NK-92 (cell line): ENCODE data around the gene TEAD4.
"Not testable (repeated sequence)": the region's sequence is repeated elsewhere in the genome, so short reads cannot be mapped to it uniquely, and the experiment has no call there.

Source experiments
- DNase-seq: peaks from one replicate; lab custom pipeline; 2025; ENCODE audit not compliant: unreplicated experiment; lab: John Stamatoyannopoulos, UW

The TEAD4 gene

DNA sequence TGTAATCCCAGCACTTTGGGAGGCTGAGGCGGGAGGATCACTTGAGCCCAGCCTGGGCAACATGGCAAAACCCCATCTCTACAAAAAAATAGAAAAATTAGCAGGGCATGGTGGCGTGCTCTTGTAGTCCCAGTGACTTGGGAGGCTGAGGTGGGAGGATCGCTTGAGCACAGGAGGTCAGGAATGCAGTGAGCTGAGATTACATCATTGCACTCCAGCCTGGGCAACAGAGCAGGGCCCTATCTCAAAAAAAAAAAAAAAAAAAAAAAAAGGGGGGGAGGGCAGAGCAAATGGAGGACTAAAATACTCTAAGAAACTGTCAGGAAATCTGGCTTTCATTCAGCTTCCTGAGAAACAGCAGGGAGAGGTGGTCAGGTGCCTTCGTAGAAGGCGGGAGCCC is 86.3 kb downstream of the TEAD4 start:
- no peak for DNase-seq

DNA sequence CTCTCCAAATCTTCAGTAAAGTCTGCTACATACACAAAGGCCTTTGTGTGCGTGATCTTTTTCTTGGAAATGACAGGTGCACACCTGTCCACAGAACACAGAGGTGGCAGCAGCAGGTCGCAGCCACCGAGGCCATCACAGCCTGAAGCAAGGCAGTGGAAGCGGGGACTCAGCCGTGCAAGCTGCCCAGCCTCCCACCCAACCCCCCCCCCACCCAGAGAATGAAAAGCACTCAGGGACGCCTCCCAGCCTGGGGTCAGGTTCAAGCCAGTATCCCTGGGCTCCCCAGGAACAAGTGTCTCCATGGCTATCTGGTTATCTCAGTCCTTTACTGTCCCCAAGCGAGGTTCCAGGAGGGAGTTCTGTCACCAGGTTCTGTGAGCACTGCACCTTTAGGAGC is 86.8 kb downstream of the TEAD4 start:
- no peak for DNase-seq

DNA sequence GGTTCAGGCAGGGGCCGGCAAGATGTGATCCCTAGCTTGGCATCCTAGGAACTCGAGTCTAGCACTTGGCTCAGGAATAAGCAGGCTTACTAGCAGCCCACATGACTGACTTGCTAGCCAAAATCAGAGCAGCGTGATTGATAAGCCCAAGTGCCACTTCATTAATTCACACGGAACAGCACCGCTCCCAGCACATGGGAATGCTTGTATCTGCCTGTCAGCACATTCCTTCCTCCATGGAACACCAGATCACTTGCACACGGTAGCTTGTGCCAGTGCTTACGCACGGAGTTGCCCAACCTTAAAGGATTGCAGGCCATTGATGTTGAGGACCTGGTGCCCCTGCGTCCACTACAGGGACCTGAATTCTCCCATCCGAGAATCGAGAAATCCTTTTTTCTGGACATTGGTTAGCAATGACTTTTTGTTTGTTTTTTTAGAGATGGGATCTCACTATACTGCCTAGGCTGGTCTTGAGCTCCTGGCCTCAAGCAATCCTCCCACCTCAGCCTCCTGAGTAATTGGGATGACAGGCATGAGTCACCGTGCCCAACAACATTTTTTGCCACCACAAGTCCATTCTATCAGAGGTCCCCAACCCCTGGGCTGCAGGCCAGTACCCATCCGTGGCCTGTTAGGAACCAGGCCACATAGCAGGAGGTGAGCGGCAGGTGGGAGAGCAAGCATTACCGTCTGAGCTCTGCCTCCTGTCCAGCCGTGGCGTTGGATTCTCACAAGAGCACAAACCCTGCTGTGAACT is 87.4 kb downstream of the TEAD4 start:
- DNase-seq = no peak

DNA sequence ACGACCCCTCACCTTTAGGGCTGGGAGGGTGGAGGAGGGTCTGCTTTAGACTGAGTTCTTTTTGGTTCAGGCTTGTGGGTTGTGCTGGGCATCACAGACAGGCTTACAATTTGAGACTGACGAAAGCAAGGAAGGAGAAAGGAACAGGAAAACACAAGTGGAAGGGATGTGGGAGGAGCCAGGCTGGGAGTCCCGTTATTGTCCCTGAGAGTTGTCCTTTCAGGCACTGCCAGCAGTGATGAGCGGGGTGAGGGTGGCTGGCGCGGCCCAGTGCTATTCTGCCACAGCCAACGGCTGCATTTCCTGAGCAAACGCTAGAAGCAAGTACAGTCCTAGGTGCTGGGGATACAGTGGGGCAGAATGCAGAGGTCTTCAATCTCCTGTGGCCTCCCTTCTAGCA is 88.8 kb downstream of the TEAD4 start:
- no peak for DNase-seq

DNA sequence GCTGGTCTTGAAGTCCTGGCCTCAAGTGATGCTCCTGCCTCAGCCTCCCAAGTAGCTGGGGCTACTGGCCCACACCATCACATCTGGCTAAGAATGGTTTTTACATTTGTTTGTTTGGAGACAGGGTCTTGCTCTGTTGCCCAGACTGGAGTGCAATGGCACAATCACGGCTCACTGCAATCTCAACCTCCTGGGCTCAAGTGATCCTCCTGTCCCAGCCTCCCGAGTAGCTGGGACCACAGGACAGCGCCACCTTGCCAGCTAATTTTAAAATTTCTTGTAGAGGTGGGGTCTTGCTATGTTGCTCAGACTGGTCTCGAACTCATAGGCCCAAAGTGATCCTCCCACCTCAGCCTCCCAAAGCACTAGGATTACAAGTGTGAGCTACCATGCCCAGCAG is 89.3 kb downstream of the TEAD4 start:
- no peak for DNase-seq

DNA sequence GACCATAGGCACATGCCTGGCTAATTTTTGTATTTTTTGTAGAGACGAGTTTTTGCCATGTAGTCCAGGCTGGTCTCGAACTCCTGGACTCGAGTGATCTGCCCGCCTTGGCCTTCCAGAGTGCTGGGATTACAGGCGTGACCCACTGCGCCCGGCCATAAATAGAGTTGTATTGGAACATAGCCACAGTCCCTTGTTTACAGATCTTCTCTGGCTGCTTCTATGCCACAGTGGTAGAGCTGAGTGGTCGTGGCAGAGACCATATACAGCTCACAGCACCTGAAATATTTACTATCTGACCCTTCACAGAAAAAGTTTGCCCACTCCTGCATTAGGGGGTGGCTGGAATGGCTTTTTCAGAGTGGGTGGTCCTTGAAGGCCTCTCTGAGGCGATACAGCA is 90.0 kb downstream of the TEAD4 start:
- no peak for DNase-seq

DNA sequence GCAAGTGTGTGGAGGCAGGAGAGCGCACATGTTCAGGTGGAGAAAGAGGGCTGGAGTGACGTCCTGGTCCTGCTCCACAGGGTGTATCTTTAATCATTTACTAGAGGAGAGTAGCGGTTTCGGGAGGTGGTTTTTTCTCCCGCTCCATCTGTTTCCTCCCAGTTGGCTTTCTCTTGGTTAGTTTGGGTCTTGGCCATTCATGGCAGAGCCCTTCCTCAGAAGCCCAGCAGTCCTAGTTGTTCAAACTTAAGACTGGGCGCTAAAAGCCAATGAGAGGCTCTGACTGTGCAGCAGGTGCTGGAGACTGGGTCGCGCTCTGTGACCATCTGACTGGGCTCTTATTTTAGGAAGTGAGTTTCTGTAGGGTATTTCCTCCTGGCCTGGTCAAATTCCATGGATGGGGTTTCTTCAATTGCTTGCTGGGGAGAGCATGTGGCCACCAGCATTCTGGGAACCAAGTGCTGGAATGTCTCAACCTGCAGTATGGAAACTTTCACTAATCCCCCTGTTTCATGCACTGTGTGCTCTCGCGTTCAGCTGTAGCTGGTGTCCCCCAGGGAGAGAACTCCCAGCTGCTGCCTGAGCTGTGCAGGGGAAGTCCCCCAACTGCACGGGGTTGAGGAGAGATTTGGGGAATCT is 90.5 kb downstream of the TEAD4 start:
- no peak for DNase-seq

DNA sequence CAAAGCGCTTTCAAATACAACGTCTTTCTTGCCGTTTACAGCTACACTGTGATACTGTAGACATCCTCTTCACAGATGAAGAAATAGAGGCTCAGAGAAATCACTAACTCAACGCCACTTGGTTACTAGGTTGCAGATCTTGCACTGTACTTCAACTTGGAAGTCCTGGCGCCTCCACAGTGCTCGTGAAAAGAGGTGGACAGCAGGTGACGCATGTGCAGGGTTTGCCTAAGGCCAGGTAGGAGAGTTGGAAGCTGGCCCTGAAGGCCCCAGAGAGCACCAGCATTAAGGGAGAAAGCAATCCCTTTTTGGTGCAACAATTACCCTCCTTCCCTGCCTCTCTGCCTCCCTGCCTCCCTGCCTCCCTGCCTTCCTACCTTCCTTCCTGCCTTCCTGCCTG is 95.2 kb downstream of the TEAD4 start:
- no peak for DNase-seq

DNA sequence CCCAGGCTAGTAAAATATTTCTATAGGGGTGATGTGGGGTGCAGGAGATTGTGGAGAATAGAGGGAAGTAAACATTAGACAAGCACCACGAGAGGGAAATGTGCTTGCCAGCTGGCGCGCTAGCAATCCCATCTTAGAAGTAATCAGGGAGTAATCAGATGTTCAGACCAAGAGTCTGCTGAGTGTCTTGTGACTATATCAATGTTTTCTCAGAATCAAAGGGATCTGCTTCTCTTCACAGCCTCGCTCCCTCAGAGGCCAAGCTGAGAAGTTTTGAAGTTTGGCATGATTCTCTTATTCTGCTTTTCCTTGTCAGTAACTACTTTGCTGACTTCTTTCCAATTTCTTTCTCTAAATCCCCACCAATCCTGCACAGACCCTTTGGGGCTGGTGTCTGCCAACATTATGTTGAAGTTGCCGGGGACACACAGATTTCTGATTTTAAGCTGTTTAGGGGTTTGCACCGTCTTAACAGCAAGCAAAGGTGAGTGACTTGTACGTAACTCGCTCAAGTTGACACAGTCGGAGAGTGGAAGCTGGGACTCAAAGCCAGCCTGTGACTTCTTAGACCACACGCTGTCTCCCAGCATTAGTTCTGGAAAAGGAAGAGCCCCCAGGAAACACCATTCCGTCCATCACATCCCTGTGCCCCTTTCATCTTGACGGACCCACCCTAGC is 96.0 kb downstream of the TEAD4 start:
- no peak for DNase-seq

DNA sequence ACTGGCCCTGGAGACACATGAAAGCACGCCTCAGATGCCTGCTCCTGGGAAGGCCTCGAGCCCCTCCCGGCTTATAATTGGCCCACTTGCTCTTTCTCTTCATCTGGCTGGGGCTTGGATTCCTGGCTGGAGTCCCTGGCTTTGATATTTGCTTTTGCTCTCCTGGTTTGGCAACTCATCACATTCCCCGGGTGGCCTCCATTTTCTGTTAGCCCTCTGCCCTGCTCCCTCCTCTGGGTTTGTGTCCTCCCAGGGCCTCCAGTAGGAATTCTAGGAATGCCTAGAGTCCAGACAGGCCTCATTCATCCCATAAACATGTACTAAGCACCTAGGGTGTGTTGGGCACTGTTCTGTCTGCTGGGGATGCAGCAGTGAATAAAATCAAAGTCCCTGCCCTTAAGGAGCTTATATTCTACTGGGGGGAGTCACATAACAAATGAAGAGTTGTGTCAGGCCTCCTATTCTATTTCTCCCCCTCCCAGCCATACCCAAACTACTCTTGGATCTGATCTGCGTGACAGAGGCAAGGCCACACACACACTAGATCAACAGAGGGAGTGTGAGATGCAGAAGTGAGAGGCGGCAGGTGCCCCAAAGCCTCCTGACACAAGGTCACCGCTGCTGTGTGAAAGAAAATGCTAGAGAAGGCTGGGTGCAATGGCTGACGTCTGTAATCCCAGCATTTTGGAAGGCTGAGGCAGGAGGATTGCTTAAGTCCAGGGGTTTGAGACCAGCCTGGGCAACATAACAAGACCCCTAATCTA is 96.7 kb downstream of the TEAD4 start:
- no peak for DNase-seq

DNA sequence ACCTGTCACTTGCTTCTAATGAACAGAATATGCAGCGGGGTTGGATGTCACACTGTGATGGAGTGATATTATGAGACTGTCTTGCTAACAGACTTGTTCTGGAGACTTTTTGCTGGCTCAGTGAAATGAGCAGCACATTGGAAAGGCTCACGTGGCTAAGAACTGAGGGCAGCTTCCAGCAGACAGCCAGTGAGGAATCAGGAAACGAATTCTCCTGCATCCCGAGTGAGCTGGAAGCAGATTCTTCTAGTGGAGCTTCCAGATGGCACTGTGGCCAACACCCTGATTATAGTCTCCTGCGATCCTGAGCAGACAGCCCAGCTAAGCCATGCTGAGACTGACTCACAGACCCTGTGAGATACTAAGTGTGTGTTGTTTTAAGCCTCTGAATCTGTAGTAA is 101.9 kb downstream of the TEAD4 start:
- DNase-seq = no peak

DNA sequence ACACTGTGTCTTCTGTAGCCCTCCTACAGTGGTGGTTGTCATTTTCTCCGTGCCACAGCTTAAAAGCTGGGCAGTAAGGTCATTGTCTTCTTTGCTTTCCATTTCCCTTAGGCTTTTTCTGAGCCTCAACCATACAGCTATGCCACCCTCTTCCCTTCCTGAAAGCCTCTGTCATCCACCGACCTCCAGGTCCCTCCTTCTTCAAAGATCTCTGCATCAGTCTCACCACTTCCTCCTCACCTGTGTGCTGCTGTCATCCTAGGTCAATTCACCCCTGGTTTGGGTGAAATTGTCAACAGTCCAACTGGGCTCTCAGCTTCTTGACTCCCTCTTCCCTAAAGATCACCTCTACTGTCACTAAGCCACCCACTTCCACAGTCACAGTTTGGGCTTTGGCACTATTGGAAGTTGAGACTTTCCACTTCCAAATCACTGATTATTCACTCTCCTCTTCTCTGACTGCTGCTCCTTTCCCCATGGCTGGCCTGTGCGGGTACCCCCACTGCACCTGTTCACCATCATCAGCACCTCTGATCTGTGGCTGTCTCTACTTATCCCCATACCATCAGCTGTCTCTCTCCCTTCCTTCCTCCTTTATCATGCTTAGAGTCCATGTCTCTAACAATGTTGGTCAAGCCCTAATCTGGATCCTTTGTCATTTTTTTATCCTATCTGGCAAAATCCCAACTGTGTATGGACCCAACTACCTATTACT is 102.5 kb downstream of the TEAD4 start:
- no peak for DNase-seq

DNA sequence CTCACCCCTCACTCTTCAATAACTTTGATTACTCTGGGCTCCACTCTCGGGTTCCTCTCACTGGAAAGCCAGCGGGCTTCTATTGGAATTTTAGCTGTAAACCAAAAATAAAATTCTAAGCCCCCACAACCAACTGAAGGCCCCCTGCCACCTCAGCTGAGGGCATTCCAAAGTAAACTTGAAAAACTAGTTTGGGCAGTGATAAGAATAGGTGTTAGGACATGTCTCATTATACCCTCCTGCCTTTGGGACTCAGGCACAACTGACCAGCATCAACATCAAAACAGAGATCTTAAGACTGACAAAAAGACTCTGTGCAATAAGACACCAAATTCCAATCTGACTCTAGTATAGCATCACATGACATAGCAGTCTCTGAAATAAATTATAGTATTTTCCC is 106.1 kb downstream of the TEAD4 start:
- DNase-seq = no peak

DNA sequence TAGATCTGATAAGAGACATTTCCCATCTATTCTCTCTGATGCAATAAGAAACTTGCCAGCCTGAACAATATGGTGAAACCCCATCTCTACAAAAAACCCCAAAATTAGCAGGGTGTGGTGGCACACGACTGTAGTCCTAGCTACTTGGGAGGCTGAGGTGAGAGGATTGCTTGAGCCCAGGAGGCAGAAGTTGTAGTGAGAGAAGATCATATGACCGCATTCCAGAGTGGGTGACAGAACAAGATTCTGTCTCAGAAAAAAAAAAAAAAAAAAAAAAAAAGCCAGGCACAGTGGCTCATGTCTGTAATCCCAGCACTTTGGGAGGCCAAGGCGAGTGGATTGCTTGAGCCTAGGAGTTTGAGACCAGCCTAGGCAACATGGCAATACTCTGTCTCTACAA is 106.6 kb downstream of the TEAD4 start:
- not testable (repeated sequence) for DNase-seq

DNA sequence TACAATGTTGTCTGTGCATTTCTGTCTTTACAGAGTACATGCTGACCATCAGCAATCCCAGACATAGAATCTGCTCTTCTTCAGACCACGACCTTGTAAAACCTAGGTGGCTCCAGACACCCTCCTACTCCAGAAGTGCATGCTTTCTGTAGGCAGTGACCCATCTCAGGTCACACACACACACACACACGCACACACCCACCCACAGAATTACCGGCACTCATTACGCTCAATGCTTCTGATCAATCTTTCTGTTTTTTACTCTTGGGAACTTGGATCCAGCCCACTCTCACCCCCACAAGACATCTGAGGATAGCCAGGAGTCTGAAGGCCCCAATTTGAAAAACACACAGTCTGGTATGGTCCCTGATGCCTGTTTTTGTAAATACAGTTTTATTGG is 110.5 kb downstream of the TEAD4 start:
- DNase-seq = no peak

DNA sequence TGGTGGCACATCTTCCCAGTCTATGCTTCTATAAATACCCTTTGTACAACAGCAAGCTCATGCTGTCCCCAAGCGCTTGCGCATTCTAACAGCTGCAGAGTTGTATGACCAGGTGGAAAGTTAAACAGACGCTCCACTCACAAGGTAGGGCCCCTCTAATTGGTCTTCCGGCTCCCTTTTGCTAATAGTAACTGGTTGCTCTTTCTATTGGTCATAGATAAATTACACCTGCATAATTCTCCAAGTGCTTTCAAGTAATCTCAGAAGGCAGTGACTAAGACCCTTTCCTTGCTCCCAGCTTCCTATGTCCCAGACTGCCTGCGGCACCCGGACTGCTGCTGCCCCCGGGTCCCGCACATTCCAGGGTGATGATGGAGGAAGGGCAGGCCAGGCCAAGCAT is 111.9 kb downstream of the TEAD4 start:
- DNase-seq = no peak

DNA sequence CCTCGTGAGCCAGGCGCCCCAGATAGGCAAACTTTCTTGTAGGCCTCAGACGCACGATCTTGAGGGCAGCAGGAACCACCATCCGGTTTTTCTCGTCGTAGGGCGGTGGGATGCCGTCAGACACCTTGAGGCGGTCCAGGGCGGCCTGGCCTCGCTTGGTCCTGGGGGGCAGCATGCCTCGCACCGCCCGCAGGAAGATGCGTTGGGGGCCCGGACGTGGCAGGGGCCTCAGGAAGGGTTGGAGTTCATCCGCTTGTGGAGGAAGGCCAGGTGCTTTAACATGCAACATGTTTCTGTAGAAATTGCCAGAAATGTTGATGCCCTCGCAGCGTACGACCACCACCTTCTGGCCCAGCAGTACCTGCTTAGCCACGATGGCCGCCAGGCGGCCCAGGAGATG is 112.5 kb downstream of the TEAD4 start:
- DNase-seq = no peak

DNA sequence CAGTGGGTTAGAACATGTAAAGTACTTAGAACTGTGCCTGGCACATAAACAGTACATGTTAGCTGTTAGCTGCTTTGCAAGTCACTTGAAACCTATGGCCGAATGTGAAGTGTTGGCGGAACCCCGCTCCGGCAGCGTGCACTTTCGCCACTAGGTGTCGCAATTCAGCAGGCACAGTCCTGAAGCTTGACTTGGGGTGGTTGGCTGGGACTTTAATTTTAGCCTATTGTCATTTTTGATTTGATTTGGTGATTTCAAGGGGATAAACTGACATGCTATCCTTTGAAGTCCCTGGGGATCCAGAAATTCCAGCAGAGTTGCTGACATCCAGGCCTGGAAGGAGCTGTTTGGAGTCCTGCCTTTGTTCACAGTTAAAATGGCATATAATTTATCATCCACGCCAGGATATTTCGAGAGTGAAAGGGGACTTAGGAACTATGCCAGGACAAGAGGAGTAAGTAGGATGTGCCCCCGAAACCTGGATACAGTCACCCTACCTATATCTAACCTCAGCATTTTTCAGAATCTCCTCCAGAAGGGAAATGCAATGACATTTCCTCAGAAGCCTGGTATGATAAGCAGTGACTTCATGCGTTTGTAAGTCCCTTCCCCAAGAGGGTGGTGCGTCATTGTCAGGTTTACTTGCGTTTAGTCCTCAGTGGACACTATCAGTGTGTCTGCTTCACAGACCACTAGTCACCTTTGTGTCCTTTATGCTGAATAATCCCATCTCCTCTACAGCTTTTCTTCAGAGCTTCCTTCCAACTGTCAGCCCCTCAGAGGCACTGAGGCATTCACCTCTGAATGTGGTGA is 114.4 kb downstream of the TEAD4 start:
- no peak for DNase-seq

DNA sequence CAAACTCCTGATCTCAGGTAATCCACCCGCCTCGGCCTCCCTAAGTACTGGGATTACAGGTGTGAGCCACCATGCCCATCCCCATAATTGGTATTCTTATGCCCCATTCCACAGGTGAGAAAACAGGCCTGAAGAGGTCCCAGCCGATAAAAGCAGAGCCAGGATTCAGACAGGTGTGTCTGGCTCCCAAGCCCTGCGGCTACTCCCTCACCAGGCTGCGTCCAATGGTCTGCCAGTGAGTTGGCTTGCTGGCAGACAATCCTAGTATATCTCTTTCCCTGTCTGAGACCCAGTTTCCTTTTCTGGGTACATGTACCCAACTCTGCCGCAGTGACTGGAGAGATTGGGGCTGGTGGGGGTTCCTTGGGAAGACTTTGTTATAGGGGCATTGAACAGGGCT is 116.1 kb downstream of the TEAD4 start:
- DNase-seq = no peak
